Hematopoietic multipotent progenitor cell treated with erythropoietin and hydrocortisone succinate and interleukin-3 and kit ligand, for 4 days (in vitro differentiated cells): ENCODE measurements around the gene RASGRF1.
"Not testable (repeated sequence)": the region's sequence is repeated elsewhere in the genome, so short reads cannot be mapped to it uniquely, and the experiment has no call there.

Experiments used
- DNase-seq: peaks from one replicate; pipeline ENCODE4 v3.0.0-alpha.2; 2015

Gene RASGRF1, protein sequence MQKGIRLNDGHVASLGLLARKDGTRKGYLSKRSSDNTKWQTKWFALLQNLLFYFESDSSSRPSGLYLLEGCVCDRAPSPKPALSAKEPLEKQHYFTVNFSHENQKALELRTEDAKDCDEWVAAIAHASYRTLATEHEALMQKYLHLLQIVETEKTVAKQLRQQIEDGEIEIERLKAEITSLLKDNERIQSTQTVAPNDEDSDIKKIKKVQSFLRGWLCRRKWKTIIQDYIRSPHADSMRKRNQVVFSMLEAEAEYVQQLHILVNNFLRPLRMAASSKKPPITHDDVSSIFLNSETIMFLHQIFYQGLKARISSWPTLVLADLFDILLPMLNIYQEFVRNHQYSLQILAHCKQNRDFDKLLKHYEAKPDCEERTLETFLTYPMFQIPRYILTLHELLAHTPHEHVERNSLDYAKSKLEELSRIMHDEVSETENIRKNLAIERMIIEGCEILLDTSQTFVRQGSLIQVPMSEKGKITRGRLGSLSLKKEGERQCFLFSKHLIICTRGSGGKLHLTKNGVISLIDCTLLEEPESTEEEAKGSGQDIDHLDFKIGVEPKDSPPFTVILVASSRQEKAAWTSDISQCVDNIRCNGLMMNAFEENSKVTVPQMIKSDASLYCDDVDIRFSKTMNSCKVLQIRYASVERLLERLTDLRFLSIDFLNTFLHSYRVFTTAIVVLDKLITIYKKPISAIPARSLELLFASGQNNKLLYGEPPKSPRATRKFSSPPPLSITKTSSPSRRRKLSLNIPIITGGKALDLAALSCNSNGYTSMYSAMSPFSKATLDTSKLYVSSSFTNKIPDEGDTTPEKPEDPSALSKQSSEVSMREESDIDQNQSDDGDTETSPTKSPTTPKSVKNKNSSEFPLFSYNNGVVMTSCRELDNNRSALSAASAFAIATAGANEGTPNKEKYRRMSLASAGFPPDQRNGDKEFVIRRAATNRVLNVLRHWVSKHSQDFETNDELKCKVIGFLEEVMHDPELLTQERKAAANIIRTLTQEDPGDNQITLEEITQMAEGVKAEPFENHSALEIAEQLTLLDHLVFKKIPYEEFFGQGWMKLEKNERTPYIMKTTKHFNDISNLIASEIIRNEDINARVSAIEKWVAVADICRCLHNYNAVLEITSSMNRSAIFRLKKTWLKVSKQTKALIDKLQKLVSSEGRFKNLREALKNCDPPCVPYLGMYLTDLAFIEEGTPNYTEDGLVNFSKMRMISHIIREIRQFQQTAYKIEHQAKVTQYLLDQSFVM (N-terminal part only)

DNA sequence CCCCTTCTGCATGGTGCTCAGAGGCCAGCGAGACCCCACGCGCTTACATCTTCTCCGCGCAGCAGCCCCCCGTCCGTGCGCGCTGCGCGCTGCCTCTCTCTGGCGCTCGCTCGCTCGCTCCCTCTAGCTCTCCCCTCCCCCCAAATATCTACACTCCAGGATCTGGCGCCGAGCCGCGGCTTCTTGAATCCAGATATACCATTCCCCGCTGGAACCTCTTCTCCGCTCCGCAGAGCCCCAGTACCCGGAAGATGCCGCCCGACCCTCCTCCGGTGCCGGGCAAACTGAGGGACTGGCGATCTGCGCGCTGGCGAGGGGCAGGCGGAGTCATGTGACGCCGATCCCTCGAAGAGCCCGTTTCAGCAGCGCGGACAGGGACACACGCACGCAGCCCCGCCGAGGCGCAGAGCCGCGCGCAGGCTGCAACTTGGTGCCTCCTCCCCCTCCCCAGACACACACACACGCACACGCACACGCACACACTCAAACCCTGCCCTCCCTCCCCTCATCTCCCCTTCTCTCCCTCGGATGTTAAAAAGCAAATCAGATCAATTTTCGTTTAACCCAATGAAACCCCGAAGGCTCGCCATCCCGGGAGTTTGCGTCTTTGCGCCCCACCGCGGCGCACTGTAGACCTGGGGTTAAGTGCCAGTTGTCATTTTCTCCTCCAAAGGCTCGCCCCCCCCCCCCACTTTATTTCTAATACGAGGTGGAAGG lies at the start of gene RASGRF1:
TSS of gene RASGRF1 (minus strand) at position 294 of the 717 bp plus-strand sequence. CDS start at position 12, 282 bp downstream.
- peak; percentile 8 for DNase-seq

DNA sequence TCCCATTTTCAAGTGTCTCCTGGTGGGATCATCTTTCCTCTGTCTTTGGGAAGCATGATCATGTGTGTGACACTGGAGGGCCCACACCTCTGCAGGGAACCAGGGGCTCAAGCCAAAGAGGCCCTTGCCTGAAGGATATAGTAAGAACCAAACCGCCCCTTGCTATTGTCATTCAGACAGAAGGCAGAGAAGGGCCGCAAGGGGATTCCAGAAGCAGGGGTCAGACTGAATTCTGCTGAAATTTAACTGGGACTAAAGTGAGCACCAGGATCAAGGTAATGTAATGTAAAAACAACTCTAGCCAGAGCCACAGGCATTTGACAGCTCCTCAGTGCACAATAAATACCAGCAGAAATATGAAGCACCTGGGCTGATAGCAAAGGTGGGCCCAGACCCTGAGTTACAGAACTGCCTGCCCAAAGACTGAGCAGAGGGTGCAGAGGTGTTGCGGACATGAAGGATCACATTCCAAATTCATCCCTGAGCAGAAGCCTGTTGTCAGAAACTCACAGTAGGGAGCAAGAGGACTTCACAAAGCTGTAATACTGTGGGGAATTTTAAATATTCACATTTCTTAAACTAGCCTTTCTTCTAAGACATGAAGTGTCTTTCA lies 46.0 kb upstream of the RASGRF1 start:
- no peak for DNase-seq

DNA sequence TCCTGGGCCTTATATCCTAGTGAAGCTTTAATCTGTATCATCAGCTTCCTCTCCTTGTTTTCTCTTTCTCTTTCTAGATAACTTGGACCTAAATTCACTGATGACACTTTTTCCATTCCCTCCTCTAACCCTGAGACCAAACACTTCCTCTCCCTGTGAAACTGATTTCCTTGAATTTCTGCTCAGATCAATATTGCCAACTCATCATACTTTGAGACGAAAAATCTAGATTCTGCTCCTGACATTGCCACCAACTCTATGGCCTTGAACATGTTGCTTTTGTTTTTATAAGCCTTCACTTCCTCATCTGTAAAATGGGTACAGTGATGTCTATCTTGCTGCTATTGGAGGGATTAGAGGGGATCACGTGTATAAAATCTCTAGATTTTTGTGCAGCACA lies 42.7 kb upstream of the RASGRF1 start:
- DNase-seq: no peak

DNA sequence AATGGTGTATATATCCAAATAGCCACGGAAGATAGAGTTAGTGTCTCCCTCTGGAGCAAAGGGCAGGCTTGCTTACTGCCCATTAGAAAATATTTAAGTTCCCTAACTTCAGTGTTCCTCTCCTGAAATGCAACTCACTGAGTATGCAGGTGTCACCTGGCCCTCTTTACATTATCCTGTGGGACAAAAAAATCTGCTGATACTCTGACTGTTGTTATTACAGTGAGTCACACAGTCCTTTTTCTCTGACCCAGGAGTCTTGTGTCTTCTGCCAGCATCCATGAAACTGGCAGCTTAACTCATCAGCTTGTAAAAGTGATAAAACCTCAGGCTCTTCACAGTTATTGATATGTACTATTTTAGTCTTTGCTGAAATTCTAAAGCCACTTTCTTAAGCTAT lies 42.2 kb upstream of the RASGRF1 start:
- no peak for DNase-seq

DNA sequence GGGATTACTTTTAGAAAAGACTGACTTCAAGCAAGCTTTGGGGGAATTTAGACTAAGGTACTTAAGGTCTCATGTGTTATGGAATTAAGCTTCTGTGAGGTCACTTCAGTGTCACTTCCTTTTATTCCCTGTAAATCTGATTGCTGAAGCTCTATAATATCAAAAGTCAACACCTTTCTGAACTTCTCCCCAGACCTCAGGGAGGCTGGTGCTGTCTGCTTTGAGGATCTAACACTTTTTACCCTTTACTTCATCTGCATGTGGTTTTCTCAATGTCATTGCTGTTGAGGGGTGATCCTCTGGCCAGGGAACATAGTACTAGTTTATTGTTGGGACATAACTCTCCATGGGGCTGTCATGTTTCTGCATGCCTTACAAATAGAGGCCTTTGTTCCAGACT lies 41.8 kb upstream of the RASGRF1 start:
- DNase-seq: no peak

DNA sequence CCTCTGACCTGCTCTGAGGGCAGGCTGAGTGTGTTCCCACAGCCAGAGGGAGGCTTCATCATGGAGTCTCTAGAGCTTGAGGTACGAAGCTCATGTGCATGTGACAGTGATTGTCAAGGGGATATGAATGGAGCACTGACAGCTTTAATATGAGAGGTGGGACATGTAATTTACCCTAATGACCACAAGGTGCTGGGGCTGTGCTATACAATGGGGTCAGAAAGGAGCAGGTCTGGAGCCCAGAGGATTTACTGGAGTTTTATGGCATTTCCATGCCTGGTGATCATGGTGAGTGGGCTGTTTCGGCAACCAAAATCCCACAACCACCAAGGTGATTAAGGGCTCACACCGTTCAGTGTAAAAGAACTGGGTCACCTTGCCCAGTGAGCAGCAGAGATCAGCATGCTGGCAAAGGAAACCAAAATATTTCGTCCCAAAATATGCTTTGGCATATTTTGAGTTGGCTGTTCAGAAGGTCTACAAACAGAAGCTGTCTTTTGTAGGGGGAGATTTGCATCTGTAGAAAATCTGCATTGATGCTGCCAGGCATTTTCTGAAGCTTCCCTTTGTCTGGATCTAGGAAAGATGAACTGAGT lies 40.1 kb upstream of the RASGRF1 start:
- peak; percentile 4 for DNase-seq

DNA sequence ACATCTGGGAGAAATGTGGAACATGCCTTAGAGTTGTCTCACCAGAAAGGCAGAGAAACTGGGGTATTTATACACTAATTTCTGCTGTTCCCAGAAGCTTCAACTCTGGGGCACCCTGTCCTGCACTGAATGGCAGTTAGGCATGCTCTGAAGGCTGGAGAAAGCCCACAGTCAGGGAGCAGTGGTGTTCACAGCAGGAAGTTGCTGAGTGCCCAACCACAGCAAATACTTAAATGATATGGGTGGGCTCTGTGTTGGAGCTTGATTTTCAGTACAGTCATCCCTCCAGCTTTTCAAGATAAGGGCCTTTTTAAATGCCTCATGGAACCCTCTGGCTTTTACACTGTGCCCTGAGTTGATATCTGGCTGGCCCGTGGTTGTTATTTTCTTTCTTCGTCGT lies 38.7 kb upstream of the RASGRF1 start:
- no peak for DNase-seq

DNA sequence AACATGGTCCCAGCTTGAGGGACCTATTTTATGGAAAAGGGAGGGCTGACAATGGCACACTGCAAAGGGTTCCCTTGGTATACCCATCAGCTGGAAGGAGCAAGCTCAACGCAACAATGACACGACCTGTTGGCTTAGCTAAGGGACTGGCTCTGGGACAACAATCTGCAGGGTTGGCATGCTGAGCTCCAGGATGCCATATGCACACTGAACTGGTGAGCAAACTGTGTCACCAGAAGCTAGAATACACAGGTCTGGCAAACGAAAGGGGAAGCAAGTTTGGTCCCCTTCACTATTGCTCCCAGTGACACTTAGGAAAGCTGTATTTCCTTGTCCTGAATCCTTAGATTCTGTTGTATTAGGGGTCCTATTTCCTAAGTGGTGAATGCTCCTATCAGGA lies 38.0 kb upstream of the RASGRF1 start:
- DNase-seq: no peak

DNA sequence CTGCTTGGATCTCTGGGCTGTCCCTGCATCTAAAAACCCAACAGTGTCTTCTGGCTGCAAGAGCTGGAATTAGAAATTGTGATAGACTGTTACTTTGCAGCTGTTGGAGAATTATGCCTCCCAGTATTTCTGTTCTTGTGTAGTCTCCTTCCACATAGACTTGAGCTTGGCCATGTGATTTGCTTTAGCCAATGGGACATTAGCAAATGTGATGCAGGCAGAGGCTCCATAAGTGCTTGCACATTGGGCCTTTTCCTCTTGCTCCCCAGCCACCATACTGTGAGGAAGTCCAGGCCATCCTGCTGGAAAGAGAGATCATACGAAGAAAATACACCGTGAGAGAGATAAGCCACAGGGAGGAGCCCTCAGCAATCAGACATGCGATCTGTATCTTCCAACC lies 33.8 kb upstream of the RASGRF1 start:
- no peak for DNase-seq

DNA sequence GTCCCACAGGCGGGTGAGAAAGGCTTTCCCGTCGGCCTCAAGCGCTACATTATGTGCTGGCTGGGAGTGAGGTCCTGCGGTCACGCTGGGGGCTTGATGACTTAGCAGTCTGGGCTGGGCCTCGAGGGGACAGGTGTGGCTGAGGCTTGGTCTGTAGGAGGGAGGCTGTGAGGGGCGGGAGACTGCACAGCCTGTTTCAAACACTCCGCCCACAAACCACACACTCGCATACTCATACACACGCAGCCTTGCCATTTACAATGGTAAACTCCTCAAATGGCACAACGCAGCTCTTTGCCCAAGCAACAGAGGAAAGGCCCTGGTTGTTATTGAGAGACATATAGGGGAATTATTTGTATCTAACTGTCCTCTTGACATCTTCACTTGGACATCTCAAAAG lies 32.4 kb upstream of the RASGRF1 start:
- DNase-seq: no peak

DNA sequence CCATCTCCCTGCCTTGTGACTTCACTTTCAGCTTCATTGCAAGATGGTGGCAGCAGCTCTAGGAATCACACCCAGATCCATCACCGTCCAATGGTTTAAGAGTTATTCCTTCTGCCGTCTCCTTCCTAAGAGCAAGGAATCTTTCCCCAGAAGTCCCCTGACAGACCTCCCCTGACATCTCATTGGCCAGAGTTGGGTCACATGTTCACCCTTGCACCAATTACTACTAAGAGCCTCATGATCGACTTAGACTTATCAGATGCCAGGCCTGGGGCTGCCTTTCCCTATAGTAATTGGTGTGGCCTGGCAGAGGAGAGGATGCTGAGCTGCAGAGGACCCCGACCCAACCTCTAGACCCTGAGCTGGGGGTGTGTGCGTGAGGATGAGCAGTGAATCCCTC lies 31.8 kb upstream of the RASGRF1 start:
- no peak for DNase-seq

DNA sequence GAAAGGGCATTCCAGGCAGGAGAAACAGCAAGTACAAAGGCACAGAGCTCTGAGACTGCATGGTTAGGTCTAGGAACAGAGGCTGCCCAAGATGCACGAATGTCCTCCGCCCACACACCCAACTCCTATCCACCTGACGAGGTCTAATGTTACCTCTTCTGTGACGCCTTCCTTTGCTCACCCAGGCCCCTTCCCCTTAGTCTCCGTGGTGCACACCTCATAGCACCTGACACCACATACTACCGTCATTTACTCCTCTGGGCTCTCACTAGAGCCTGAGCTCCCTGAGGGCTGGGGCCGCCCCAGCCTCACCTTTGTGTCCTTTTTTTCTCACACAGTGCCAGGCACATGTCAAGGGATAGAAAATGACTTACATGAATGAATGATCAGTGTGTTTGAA lies 31.0 kb upstream of the RASGRF1 start:
- no peak for DNase-seq

DNA sequence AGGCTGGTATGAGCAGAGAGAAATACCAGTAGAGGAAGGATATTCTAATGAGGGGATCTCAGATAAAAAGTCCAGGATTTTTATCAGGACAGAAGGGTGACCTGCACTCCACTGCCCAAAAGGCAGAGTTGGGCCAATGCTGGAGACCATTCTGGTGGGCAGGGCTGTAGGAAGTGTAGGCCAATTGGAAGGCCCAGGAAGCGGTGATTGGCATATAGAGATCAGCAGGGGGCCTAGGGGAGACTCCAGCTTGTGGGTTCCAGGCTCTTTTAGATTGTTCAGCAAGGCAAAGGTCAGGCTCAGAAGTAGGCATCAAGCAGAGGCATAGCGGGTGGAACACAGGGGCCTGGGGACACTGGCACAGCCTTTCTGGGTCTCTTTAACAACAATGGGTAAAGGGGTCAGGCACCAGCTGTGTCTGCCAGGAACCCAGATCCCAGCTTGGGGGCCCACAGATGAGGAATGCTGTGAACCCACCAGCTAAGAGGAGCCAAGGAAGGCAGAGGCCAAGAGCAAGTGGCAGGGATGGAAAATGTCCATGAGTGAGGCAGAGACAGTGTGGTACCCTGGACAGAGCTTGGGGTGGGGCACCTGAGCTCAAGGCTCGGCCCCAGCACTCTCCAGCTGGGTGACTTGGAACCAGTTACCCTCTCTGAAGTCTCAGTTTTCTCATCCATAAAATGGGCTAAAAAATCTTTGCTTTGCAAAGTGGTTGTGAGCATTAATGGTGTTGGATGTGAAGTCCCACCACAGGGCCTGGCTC lies 27.0 kb upstream of the RASGRF1 start:
- no peak for DNase-seq

DNA sequence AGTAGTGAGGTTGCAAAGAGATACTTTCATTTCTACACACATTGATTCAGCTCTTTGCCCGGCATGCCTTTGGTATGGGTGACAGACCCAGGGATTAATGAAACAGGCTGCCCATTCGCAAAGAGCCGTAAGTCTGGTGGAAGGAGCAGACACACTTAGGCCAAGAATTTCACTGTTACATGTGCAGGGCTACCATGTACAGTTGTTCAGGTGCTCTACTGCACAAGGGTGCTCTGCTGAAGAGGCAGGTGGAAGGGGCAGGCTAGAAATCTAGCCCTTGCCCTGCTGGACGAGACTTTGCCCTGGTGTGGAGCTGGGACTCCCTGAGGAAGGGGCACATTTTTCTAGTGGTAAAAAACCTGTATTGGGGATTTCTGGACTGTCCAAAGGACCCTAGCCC lies 26.2 kb upstream of the RASGRF1 start:
- DNase-seq: no peak

DNA sequence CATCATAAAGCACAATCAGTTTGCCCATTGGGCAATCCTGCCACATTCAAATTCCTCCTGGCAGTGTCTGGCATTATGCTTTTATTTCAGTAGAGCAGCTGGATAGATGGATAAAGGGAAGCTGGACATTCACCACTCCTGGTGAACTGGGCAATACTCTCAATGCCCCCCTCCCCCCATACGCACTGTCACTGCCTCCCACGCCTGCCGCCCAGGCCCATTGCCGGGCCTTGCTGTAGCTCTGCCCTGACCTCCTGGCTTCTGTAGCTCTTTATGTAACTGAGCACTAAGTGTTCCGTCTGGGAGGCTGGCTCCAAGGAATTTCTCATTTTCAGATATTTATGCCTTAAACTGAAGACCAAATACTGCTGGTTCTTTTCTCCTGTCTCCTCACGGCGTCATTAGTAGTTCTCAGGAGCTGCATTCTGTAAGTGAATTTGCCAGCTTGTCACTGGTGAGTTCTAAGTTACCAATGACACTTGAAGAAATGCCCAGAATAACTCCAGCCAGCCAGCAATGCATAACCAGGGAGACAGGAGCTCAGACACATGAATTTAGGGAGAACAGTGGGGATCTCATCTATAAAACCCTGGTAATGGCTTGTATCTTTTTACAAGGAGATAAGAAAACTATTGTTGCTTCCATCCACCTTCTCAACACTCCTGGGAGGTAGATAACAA lies 25.5 kb upstream of the RASGRF1 start:
- DNase-seq: no peak

DNA sequence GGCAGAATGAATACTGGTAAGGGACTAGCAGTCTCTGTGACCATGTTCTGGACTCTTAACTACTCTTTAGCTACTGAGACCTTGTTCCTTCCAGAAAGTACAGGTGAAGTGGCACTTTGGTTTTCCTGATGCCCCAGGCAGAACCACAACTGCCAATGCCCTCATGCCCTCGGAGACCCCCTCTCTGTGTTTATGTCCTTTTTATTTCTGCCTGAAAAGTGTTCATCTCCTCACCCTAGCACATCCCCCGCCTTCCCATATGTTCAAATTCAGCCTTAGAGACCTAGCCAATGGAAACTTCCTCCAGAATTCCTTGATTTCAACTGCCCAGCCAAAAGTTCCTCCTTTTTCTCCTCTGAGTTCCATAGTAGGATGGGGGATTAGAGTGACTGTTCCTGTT lies 23.3 kb upstream of the RASGRF1 start:
- no peak for DNase-seq

DNA sequence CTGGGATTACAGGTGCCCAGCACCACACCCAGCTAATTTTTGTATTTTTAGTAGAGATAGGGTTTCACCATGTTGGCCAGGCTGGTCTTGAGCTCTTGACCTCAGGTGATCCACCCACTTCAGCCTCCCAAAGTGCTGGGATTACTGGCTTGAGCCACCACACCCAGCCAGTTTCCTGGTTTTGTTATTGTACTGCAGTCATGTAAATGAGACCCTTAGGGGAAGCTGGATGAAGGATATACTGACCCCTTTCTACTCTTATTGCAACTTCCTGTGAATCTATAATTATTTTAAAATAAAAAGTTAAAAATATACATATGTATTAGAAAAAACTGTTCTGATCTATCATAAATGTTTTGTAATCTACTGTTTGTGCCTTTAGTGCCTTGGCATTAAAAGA lies 20.8 kb upstream of the RASGRF1 start:
- not testable (repeated sequence) for DNase-seq

DNA sequence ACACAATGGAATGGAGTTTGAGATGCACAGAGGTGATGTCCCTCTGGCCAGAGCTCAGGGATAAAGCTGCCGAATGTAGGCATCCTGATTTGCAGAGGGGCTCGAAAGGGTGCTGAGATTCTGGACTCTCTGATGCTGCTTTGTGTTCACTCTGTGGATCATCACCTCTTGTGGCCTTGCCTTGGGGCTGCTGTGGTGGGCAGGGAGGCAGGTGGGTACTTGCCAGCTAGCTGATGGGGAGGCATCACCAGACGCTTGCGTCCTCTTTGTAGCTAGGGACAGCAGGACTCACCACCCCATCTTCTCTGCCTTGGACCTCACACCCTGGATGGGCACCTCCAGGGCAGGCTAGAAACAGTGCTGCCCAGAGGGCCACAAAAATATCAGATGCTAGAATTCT lies 14.6 kb upstream of the RASGRF1 start:
- DNase-seq: no peak

DNA sequence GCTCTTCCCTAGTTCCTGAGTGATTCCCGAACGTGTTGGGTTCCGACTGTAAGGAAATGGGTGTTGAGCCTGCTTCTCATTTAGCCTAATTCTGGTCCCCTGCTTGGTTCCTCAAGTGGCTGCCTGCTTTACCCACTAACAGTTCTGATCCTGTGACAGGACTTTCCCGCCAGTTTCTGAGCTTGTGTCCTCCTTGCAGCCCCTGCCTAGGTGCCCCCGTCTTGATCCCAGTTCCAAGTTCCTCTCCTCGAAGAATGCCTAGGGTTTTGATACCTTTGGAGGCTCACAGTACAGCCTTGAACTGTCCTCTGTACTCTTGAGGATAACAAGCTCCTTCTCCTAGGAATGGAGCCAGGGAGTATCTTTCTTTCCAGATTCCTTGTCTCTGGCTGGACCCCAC lies 12.0 kb upstream of the RASGRF1 start:
- no peak for DNase-seq

DNA sequence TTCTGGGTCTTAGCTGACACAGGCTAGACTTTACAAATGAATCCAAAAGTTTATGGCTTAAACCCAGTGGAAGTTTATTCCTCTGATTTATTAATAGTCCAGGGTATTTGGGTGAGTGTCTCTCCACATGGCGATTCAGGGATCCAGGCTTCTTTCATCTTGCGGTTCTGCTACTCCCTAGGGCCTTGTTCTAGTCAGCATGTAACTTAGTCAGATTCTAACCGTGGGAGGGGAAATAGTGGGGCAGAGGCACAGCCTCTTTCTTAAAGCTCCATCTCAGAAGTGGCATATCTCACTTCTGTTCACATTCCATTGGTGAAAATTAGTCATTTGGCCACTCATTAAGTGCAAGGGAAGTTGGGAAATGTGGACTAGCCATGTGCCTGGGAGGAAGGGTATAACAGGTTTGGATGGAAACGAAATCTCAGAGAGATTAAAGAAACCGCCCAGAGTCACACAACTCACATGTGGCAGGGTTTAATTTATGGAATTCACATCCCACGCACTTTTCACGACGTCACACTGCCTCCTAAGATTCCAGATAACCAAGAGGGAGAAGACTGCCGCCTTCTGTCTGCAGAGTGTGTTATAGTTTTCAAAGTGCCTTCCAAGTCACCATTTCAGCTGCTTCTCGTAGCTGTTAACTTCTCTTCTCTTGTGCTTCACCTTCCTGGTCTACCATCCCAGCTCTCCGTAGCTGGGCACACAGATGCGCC lies 11.4 kb upstream of the RASGRF1 start:
- no peak for DNase-seq
